Loucy (cell line): ENCODE measurements around the gene CYTH4.
A peak's percentile ranks its signal among the peaks of the same experiment; 100 is the strongest.

Experiments
- H2AFZ ChIP-seq: fragments of 200-600 bp; sonication (generic); 2 replicates; pipeline ENCODE4 v1.6.0; 2016; ENCODE audit warnings: antibody characterized with exemption, mild to moderate bottlenecking, low read length, moderate library complexity
- H3F3A ChIP-seq: fragments of 200-600 bp; 2 replicates; pipeline ENCODE4 v1.6.0; 2016; ENCODE audit warnings: antibody characterized with exemption, low read depth, mild to moderate bottlenecking
- H3K27me3 ChIP-seq: fragments of 200-600 bp; sonication (generic); 2 replicates; pipeline ENCODE4 v1.6.1; 2014; ENCODE audit warnings: low read length, mild to moderate bottlenecking; ENCODE audit not compliant: insufficient read depth, poor library complexity, severe bottlenecking
- H3K36me3 ChIP-seq: fragments of 200-600 bp; sonication (generic); 2 replicates; pipeline ENCODE4 v1.6.1; 2016; ENCODE audit warnings: low read length; ENCODE audit not compliant: insufficient read depth
- H3K4me1 ChIP-seq: fragments of 200-600 bp; sonication (generic); 2 replicates; pipeline ENCODE4 v1.5.1; 2014; ENCODE audit warnings: low read length, mild to moderate bottlenecking; ENCODE audit not compliant: insufficient read depth, poor library complexity, severe bottlenecking
- H3K4me2 ChIP-seq: fragments of 200-600 bp; sonication (generic); 2 replicates; pipeline ENCODE4 v1.6.0; 2014; ENCODE audit warnings: antibody characterized with exemption, low read length, low read depth, mild to moderate bottlenecking; ENCODE audit not compliant: poor library complexity, severe bottlenecking
- H3K4me3 ChIP-seq: fragments of 200-600 bp; sonication (generic); 2 replicates; pipeline ENCODE4 v1.5.1; 2014; ENCODE audit warnings: low read length, mild to moderate bottlenecking, mixed read lengths; ENCODE audit not compliant: poor library complexity, severe bottlenecking
- H3K79me2 ChIP-seq: fragments of 200-600 bp; sonication (generic); 2 replicates; pipeline ENCODE4 v1.6.1; 2014; ENCODE audit warnings: low read length; ENCODE audit not compliant: insufficient read depth
- H3K9ac ChIP-seq: fragments of 200-600 bp; sonication (generic); 2 replicates; pipeline ENCODE4 v1.6.0; 2014; ENCODE audit warnings: mild to moderate bottlenecking, low read depth, low read length, moderate library complexity; ENCODE audit not compliant: poor library complexity, severe bottlenecking
- H3K9me2 ChIP-seq: fragments of 200-600 bp; sonication (generic); replicated peaks from 2 replicates; pipeline ENCODE4 v1.6.1; 2016; ENCODE audit warnings: low read depth, low read length, mixed read lengths
- H3K9me3 ChIP-seq: fragments of 200-600 bp; sonication (generic); 2 replicates; pipeline ENCODE4 v1.6.1; 2014; ENCODE audit warnings: mild to moderate bottlenecking, antibody characterized with exemption, low read length, low read depth; ENCODE audit not compliant: insufficient read depth
- H4K20me1 ChIP-seq: fragments of 200-600 bp; sonication (generic); 2 replicates; pipeline ENCODE4 v1.6.0; 2014; ENCODE audit warnings: antibody characterized with exemption, low read length, mild to moderate bottlenecking; ENCODE audit not compliant: insufficient read depth, poor library complexity, severe bottlenecking
- EZH2phosphoT487 ChIP-seq: fragments of 200-600 bp; IDR thresholded peaks from 2 replicates; pipeline ENCODE4 v1.6.1; 2018; ENCODE audit warnings: antibody characterized with exemption, mild to moderate bottlenecking, moderate library complexity, borderline replicate concordance
- TF ChIP-seq, protein P1 (sequence below): fragments of 200-600 bp; sonication (generic); conservative IDR thresholded peaks from 2 replicates; pipeline ENCODE4 v1.5.1; 2014; ENCODE audit warnings: mild to moderate bottlenecking, antibody characterized with exemption, low read length

Gene CYTH4

DNA sequence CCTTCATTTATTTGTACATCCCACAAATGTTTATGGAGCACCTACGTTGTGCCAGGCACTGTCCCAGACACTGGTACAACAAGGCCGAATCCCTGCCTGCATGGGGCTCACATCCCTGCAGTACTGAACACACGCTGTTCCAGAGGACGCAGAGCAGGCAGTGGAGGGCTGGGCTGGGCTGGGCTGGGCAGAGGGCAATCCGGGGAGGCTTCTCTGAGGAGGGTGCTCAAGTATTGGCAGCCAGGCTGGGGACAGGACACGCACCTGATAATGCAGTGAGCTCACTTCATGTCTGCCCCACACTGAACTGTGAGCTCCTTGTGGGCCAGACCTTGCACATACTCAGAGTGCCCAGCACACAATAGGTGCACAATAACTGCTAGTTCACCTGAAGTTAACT lies 34.1 kb downstream of the CYTH4 start:
- Histone ChIP-seq H3K4me1 (peaks cover 46% of the 10 kb centered on the region), H3K79me2 (no peaks in the 10 kb centered on the region), H3F3A (peaks cover 3% of the 10 kb centered on the region; the same call in 1 of the 2 replicates), H3K27me3 (no peaks in the 10 kb centered on the region), H2AFZ (no peak overlapping the region), H3K4me2 (no peak overlapping the region), H3K9ac (peak overlapping the region; percentile 41), H3K9me2 (no peaks in the 10 kb centered on the region), H4K20me1 (no peaks in the 10 kb centered on the region), H3K4me3 (no peak overlapping the region), H3K9me3 (no peaks in the 10 kb centered on the region), H3K36me3 (no peaks in the 10 kb centered on the region)
- TF ChIP-seq, protein P1, sequence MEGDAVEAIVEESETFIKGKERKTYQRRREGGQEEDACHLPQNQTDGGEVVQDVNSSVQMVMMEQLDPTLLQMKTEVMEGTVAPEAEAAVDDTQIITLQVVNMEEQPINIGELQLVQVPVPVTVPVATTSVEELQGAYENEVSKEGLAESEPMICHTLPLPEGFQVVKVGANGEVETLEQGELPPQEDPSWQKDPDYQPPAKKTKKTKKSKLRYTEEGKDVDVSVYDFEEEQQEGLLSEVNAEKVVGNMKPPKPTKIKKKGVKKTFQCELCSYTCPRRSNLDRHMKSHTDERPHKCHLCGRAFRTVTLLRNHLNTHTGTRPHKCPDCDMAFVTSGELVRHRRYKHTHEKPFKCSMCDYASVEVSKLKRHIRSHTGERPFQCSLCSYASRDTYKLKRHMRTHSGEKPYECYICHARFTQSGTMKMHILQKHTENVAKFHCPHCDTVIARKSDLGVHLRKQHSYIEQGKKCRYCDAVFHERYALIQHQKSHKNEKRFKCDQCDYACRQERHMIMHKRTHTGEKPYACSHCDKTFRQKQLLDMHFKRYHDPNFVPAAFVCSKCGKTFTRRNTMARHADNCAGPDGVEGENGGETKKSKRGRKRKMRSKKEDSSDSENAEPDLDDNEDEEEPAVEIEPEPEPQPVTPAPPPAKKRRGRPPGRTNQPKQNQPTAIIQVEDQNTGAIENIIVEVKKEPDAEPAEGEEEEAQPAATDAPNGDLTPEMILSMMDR: no peak
- no peak for TF ChIP-seq EZH2phosphoT487

DNA sequence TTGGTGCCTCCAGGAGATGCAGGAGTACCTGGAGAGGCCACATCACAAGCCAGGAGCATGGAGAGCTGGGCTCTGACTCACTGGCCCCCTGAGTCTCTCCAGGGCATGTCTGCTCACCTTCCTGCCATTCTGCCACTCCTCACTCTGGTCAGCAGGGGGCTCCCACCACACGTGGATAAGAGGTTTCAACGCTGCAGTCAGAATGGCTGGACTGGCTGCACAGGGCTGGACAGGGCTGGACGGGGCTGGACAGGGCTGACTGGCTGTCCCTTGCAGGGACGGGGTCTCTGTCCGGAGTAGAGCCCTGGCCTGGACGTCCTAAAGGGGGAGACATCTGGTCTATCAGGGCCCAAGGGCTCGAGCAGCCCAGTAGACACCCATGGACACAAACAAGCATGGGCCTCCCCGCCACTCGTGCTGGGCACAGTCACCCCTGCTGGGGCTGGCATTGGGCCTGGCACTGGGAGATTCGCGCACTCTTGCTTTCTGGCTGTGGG lies 34.6 kb downstream of the CYTH4 start:
- Histone ChIP-seq H3K4me2 (no peak overlapping the region), H3K27me3 (no peaks in the 10 kb centered on the region), H3K4me1 (peaks cover 41% of the 10 kb centered on the region), H3K4me3 (no peak overlapping the region), H3K79me2 (no peaks in the 10 kb centered on the region), H3K9ac (peak overlapping the region; percentile 41), H3F3A (peaks cover 3% of the 10 kb centered on the region; the same call in 1 of the 2 replicates), H3K36me3 (no peaks in the 10 kb centered on the region), H4K20me1 (no peaks in the 10 kb centered on the region), H2AFZ (no peak overlapping the region), H3K9me3 (no peaks in the 10 kb centered on the region), H3K9me2 (no peaks in the 10 kb centered on the region)
- no peak for TF ChIP-seq EZH2phosphoT487
- TF ChIP-seq, protein P1: peak; percentile 84

DNA sequence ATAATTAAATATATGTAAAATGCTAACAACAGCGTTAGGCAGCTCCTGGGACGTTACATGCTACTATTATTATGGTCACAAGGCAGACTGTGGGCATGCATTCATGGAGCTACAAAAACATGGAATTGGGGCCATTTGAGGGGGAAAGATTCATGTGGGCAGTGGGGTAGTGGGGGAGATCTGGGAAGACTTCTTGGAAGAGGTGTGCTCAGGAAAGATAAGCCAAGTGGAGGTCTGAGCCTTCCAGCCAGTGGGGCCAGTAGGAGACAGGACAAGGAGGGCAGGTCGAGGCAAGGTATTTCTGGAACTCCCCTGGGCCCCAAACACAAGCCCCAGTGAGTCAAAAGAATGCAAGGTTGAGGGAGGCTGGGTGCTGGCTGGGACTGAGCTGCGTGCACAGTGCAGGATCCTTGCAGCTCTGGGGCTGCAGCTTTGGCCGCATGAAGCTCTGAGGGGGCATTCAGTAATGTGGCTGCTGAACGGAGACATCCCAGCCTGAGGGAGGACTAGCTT lies 35.4 kb downstream of the CYTH4 start:
- no peak for TF ChIP-seq EZH2phosphoT487
- TF ChIP-seq, protein P1: no peak
- Histone ChIP-seq H2AFZ (no peak overlapping the region), H3K9me2 (no peaks in the 10 kb centered on the region), H3K4me2 (no peak overlapping the region), H3K27me3 (no peaks in the 10 kb centered on the region), H3F3A (peaks cover 3% of the 10 kb centered on the region; the same call in 1 of the 2 replicates), H3K9ac (no peak overlapping the region), H3K9me3 (no peaks in the 10 kb centered on the region), H3K36me3 (no peaks in the 10 kb centered on the region), H4K20me1 (no peaks in the 10 kb centered on the region), H3K79me2 (no peaks in the 10 kb centered on the region), H3K4me1 (peaks cover 38% of the 10 kb centered on the region), H3K4me3 (no peak overlapping the region)
